NB4 (cell line): ENCODE data around the gene IL34.
A peak's percentile ranks its signal among the peaks of the same experiment; 100 is the strongest.

Source experiments
- DNase-seq: peaks from one replicate; pipeline ENCODE4 v3.0.0; 2010; ENCODE audit warnings: low read depth
- H3K4me3 ChIP-seq: one replicate; pipeline ENCODE4 v1.5.1; 2011; ENCODE audit warnings: mild to moderate bottlenecking, low read depth, low read length, moderate library complexity
- CTCF ChIP-seq: IDR thresholded peaks from one replicate; pipeline ENCODE4 v1.5.1; 2012; ENCODE audit warnings: low read depth, low read length
- MAX ChIP-seq: IDR thresholded peaks from 2 replicates; pipeline ENCODE4 v1.6.1; 2011; ENCODE audit warnings: low read depth, low read length
- MYC ChIP-seq: IDR thresholded peaks from 2 replicates; pipeline ENCODE4 v1.6.1; 2011; ENCODE audit warnings: low read depth, low read length
- POLR2A ChIP-seq: IDR thresholded peaks from 2 replicates; pipeline ENCODE4 v1.6.1; 2011; ENCODE audit warnings: mild to moderate bottlenecking; ENCODE audit not compliant: insufficient read length; ENCODE audit errors: extremely low read depth

Gene IL34

GRCh38 chr16:70659546-70659945 is 13.2 kb downstream of the IL34 start:
- TF ChIP-seq CTCF (no peak), POLR2A (no peak), MAX (no peak)
- DNase-seq, result no peak
- no peak overlapping the region for H3K4me3 ChIP-seq

GRCh38 chr16:70659953-70660671 is 13.8 kb downstream of the IL34 start:
- no peak for TF ChIP-seq MAX
- TF ChIP-seq CTCF, result no peak
- TF ChIP-seq POLR2A, result no peak
- no peak for TF ChIP-seq MYC

GRCh38 chr16:70660672-70661350 is 14.5 kb downstream of the IL34 start:
- DNase-seq, result no peak
- H3K4me3 ChIP-seq, result no peak overlapping the region
- no peak for TF ChIP-seq MYC

More at GRCh38 chr16:70659953-70660671, 13.8 kb downstream of the IL34 start:
- H3K4me3 ChIP-seq, result no peak overlapping the region
- DNase-seq, result peak; percentile 9

GRCh38 chr16:70661534-70661917 is 15.2 kb downstream of the IL34 start:
- no peak for TF ChIP-seq CTCF
- no peak overlapping the region for H3K4me3 ChIP-seq
- no peak for DNase-seq

GRCh38 chr16:70661918-70662641 is 15.7 kb downstream of the IL34 start:
- no peak for TF ChIP-seq MYC
- TF ChIP-seq CTCF, result no peak
- TF ChIP-seq MAX, result no peak
- no peak for TF ChIP-seq POLR2A
- no peak for DNase-seq
- no peak overlapping the region for H3K4me3 ChIP-seq

GRCh38 chr16:70662991-70663523 is 16.7 kb downstream of the IL34 start:
- H3K4me3 ChIP-seq, result no peak overlapping the region
- TF ChIP-seq MAX (no peak), MYC (no peak), POLR2A (no peak), CTCF (no peak)
- peak; percentile 44 for DNase-seq
